ENCODE data around the gene CPNE8.

DNA sequence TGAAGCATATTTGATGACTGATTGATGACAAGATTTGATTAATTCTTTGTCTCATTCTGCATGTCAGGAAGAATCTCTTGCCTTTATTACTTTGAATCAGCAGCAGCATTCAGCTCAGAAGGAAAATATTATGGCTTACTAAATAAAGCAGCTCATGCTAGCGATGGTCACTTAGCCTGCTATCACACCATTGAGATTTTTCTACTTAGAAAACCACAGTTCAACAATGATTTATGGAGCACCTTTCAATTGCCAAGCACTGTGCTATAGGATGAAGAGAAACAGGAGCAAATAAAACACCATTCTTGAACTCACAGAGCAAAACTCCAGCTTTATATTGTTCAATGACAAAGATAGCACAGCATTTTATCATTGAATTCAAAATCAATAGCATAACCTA is 197.7 kb downstream of the CPNE8 start:
- TF ChIP-seq, protein P1, sequence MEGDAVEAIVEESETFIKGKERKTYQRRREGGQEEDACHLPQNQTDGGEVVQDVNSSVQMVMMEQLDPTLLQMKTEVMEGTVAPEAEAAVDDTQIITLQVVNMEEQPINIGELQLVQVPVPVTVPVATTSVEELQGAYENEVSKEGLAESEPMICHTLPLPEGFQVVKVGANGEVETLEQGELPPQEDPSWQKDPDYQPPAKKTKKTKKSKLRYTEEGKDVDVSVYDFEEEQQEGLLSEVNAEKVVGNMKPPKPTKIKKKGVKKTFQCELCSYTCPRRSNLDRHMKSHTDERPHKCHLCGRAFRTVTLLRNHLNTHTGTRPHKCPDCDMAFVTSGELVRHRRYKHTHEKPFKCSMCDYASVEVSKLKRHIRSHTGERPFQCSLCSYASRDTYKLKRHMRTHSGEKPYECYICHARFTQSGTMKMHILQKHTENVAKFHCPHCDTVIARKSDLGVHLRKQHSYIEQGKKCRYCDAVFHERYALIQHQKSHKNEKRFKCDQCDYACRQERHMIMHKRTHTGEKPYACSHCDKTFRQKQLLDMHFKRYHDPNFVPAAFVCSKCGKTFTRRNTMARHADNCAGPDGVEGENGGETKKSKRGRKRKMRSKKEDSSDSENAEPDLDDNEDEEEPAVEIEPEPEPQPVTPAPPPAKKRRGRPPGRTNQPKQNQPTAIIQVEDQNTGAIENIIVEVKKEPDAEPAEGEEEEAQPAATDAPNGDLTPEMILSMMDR (IDR thresholded peaks at IDR 0.05; ENCODE audit: insufficient read depth, low read length): no peak
- TF ChIP-seq GABPA (IDR thresholded peaks at IDR 0.05; ENCODE audit: low read depth) (no peak), POLR2AphosphoS5 (IDR thresholded peaks at IDR 0.05; ENCODE audit: low read depth) (no peak), SPI1 (IDR thresholded peaks at IDR 0.05; ENCODE audit: borderline replicate concordance, low read depth) (no peak)
- TF ChIP-seq, protein P2, sequence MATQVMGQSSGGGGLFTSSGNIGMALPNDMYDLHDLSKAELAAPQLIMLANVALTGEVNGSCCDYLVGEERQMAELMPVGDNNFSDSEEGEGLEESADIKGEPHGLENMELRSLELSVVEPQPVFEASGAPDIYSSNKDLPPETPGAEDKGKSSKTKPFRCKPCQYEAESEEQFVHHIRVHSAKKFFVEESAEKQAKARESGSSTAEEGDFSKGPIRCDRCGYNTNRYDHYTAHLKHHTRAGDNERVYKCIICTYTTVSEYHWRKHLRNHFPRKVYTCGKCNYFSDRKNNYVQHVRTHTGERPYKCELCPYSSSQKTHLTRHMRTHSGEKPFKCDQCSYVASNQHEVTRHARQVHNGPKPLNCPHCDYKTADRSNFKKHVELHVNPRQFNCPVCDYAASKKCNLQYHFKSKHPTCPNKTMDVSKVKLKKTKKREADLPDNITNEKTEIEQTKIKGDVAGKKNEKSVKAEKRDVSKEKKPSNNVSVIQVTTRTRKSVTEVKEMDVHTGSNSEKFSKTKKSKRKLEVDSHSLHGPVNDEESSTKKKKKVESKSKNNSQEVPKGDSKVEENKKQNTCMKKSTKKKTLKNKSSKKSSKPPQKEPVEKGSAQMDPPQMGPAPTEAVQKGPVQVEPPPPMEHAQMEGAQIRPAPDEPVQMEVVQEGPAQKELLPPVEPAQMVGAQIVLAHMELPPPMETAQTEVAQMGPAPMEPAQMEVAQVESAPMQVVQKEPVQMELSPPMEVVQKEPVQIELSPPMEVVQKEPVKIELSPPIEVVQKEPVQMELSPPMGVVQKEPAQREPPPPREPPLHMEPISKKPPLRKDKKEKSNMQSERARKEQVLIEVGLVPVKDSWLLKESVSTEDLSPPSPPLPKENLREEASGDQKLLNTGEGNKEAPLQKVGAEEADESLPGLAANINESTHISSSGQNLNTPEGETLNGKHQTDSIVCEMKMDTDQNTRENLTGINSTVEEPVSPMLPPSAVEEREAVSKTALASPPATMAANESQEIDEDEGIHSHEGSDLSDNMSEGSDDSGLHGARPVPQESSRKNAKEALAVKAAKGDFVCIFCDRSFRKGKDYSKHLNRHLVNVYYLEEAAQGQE (IDR thresholded peaks at IDR 0.05; ENCODE audit: insufficient replicate concordance, low read depth): no peak

Measured in HL-60 (cell line).